Activated T-cell treated with anti-CD3 and anti-CD28 coated beads for 4 hours (primary cell): ENCODE data around the gene HMCN1.
"Not testable (repeated sequence)": the region's sequence is repeated elsewhere in the genome, so short reads cannot be mapped to it uniquely, and the experiment has no call there.

Experiments used
- DNase-seq: peaks from one replicate; pipeline ENCODE4 v3.0.0-alpha.2; 2020

HMCN1 gene

DNA sequence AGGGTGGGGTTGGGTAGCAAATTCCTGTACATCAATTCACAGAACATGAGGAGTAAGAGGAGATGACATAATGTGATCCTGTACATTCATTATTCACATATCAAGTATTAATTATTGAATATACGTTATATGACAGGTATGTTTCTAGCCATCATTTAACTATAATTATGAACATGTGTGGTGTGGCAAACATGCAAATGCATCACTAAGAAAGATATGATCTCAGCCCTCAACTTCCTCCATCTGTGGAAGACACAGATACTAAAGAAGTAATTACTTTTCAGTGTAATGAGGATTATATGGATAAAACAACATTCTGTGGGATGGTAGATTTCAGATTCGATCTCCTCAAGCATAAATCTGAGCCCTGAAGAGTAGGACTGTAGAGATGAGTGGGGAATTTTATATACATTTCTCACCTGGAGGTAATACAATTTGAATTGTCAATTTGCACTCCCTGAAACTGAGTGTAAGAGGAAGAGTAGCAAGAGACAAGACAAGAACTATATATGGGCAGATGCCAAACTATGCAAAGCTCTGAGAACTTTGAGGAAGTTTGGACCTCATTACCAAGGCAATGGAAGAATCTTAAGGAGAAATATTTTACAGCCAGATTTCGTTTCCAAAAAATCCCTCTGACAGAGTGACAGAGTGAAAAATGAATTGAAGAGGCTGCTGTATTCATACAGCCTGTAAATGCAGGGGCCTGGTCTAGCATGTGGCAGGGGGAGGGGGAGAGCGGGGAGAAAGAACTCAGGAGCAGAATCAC lies 365.3 kb downstream of the HMCN1 start:
- no peak for DNase-seq

DNA sequence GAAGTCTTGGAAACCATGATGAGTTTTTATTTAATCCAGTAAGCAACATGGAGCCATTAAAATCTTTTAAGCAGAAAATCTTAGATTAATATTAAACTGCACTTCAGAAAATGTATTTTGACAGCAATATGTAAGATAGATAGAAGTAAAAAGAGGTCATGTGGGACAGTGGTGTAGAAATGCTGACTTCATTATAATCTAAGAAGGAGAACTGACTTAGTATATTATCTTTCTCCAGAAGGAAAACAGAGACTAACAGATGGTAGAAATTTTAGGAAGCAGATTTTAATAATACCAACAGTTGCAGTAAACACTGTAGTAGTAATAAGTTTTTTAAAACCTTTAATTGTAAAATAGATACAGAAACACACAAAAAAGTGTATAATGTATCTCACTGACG lies 367.9 kb downstream of the HMCN1 start:
- DNase-seq, result no peak

DNA sequence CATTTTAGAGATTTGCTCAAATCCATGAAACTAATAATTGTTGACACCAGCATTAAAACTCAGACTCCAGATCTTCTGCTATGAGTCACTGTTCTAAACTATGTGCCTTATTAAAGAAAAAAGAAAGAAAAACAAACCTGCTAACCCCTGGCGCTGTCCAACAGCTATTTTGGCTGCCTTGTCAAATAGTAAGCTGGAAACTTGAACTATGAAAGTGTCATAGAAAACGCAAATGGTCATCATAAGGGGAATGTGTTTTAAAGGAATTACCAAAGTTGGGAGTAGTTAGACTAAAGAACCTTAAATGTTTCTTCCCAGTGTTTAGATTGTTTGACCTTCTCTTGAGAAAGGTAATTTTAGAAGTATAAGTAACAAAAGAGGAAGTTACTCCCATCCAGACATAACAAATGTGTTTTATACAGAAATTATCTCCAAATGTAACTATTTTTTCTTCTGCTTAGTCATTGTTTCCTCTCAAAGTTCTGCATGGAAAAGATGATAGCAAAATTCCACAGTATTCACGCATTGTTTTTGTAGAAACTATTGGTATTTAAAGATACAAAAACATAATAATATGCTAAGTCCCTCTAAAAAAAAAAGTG lies 368.5 kb downstream of the HMCN1 start:
- no peak for DNase-seq

DNA sequence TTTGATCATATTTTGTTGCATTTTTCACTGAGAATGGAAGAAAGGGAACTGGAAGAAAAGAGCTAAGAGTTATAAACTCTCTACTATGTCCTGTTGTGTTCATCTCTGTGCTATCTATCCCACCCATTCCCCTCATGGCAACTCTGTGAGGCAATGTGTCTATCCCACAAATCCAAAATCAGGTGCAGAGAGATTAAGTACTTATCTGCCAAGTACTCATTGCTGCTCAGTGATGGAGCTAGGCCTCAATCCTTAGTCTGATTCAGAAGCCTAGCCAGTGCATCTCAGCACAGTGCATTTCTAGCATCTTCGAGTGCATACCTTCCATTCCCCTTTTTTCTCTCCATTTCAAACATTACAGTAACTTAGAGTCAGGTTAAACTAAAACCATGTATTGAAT lies 370.3 kb downstream of the HMCN1 start:
- DNase-seq, result no peak

DNA sequence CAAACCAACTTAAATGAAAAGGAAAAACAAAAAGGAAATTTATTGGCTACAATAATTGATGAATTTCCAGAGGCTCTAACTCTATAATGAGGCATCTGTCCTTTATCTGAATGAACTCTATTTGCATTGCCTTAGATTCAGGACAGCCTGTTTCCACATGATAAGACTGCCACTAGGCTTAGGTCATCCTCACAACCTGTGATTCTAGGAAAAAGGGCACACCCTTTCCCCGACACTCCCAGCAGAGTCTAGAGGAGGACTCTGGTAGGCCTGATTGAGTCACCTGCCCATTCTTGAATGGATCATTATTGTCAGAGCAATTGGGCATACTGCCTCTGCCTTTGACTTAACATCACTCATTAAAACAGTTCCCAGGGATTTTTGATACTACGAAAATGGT lies 378.1 kb downstream of the HMCN1 start:
- no peak for DNase-seq

DNA sequence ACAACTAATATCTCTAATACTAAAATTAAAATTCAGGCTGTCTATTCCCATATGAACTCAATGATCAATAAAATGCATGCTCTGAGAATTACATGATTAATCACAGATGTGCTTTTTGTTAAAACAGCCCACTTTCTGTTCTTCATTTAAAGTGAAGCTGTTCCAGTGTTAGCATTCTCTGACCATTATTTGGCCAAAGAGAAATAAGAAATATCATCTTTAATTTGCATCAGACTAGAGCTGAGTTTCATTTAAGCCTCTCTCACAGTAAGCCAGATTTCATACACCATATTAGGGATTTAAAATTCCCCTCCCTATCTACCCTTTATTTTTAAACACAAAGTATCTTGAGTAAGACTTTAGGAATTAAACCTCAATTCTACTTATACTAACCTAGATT lies 379.3 kb downstream of the HMCN1 start:
- no peak for DNase-seq

DNA sequence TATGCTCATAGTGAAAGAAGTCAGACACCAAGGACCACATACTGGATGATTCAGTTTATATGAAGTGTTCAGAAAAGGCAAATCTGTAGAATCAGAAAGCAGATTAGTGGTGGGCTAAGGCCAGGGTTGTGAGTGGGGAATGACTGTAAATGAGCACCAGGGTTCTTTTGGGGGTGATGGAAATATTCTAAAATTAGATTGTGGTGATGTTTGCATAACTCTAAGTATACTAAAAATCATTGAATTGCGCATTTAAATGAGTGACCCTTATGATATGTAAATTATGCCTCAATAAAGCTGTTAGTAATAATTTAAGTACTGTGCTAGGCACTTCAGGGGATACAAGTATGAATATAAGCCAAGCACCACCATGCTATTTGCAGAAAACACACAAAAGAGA lies 384.5 kb downstream of the HMCN1 start:
- DNase-seq, result no peak

DNA sequence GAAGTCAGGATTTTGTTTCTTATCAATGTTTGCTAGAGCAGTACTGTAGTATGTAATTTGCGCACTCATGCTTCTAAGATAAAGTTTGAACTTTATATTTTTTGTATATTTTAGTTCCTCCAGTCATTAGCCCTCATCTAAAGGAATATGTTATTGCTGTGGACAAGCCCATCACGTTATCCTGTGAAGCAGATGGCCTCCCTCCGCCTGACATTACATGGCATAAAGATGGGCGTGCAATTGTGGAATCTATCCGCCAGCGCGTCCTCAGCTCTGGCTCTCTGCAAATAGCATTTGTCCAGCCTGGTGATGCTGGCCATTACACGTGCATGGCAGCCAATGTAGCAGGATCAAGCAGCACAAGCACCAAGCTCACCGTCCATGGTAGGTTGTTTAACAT lies 388.6 kb downstream of the HMCN1 start:
- no peak for DNase-seq

DNA sequence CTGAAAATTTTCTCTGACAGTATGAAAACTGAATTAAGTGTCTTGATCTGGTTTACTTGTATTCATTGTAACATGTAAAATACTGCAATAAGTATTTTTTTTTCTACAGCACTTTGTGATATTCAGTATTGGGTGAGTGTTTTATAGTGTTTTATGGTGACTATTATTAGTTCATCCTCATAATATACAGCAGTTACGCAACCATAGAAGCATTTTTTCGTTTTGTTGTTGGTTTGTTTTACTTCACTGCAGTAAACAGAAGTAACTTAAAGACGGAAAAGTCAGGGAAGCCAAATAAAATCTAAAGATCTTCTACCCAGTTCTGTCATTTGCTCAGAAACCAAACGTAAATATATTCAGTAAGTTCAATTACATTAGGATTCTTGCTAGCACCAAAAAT lies 390.8 kb downstream of the HMCN1 start:
- DNase-seq, result no peak

DNA sequence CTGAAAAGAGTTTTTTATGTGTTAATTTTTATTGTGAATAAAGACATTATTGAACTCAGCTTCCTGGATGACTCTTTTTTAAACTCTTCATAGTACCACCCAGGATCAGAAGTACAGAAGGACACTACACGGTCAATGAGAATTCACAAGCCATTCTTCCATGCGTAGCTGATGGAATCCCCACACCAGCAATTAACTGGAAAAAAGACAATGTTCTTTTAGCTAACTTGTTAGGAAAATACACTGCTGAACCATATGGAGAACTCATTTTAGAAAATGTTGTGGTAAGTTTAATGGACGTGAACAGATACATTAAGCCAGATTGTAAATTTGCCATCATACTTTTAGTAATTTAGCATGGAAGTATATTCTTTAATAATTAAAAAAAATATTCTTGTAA lies 391.3 kb downstream of the HMCN1 start:
- no peak for DNase-seq

DNA sequence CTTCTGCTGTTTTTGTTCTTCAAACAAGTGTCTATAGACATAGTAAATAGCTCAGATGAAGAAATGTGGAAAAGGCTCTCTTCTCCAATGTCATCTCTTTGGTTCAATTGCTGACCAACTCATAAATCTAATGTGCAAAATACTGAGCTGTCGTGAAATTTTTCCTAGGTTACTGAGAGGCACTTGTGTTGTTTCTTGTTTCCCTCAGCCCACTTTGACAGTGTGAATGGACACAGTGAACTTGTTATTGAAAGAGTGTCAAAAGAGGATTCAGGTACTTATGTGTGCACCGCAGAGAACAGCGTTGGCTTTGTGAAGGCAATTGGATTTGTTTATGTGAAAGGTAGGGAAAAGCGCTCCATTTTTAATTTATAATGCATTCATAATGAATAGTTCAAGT lies 395.6 kb downstream of the HMCN1 start:
- DNase-seq, result no peak

DNA sequence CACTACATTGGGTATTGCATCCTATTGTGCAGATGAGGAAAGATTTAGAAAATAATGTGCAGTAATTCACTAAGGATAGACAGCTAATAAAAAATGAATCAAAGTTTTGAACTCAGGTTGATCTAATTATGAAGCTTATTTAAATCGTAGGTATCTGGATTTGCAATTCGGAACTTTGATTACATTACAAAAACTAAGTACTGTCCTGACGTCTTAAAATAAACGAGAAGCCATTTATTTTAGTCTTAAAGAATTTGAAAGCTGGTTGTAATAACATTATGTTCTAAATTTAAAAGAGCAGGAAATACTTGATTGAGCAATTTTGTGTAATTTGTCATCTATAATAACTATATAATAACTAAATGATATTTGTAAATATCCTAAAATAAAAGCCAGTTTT lies 404.9 kb downstream of the HMCN1 start:
- no peak for DNase-seq

DNA sequence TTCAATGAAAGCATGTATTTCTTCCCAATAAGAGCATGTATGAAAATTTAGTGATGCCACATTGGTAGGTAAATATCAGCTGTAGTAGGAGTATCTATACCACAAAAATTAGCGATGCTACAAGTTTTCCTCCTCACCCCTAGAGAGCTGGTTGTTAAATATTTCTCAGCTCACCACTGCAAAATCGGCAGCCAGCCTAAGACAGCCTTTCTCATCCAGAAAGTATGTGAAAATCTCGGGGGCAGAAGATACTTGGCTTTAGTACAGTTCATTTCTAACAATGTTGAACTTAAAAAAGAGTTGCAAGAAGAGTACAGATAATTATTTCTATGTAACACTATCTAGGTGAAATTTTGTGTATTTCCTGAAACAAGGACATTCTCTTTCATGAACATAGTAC lies 405.5 kb downstream of the HMCN1 start:
- no peak for DNase-seq

DNA sequence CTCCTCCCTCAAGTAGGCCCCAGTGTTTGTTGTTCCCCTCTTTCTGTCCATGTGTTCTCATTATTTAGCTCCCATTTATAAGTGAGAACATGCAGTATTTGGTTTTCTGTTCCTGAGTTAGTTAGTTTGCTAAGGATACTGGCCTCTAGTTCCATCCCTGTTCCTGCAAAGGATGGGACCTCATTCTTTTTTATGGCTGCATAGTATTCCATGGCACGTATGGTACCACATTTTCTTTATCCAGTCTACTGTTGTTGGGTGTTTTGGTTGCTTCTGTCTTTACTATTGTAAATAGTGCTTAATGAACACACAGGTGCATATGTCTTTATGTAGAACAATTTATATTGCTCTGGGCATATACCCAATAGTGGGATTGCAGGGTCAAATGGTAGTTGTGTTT lies 408.0 kb downstream of the HMCN1 start:
- DNase-seq, result no peak

DNA sequence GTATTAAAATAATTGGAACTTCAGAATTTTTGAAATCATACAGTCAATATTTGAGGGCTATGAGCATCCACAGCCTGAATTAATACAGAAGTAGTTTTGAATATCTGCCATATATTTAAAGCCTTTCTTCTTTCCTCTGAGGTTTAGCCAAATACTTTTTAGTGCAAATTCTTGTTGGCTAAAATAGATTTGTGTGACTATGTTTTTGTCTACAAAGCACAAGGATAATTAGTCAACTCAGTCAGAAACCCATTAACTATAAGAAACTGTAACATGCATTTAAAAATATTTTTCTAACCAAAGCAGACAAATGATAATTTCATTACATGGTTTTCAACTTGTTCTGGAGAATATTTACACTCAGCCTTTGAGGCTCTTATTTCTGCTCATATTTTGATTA lies 408.7 kb downstream of the HMCN1 start:
- DNase-seq, result no peak

DNA sequence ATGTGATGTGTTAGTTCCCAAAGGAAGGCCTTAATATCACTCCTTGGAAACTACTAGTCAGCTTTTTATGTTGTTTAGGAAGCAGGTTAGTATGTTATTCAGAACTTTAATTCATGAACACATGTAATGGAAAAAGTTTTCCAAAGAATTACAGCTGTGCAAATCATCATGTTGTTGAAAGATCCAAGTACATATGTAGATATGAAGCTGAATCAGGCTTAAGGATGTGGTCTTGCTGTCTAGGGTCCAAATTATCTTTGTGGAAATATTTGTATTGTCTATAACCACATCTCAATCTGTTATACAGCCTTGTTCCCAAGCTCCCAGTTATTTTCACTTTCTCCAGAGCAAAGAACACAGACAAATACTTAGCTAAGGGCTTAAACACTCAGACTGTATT lies 409.3 kb downstream of the HMCN1 start:
- DNase-seq, result no peak

DNA sequence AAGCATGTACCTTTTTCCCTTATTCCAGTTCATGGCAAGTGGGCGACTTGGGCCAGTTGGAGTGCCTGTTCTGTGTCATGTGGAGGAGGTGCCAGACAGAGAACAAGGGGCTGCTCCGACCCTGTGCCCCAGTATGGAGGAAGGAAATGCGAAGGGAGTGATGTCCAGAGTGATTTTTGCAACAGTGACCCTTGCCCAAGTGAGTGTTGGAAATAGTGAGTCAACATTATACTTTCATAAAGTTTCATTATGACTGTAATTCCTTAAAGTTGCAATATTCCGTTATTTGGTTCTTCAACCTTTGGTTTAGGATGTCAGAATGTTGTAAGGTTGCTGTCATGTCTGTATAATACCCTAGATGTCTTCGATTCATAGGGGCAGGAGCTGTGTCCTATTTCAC lies 410.3 kb downstream of the HMCN1 start:
- no peak for DNase-seq

DNA sequence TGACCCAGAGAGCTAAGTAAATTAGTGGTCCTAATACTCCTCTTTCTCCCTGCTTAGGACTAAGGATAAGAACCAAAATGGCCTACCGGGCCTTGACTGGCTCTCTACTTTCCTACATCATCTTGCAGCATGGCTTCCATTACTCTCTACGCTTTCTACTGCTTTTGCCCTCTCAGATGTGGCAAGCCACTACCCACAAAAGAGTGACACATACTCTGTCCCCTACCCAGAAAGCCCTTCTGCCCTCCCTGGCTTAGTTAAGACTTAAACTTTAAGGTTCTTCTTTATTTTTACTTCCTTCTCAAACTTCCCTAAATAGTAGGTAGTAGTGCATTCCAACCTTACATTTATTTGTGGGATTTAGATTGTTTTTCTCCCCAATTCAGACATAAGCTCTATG lies 412.8 kb downstream of the HMCN1 start:
- DNase-seq, result no peak

DNA sequence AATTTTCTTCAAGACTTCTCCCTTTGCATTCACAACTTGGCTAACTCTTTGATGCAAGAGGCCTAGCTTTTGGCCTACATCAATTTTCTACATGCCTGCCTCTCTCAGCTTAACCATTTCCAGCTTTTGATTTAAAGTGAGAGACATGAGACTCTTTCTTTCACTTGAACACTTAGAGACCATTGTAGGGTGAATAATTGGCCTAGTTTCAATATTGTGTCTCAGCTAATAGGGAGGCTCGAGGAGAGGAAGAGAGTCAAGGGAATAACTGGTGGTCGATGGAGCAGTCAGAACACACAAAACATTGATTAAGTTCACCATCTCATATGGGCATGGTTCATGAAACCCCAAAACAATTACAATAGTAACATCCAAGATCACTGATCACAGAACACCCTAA lies 415.4 kb downstream of the HMCN1 start:
- DNase-seq, result no peak

DNA sequence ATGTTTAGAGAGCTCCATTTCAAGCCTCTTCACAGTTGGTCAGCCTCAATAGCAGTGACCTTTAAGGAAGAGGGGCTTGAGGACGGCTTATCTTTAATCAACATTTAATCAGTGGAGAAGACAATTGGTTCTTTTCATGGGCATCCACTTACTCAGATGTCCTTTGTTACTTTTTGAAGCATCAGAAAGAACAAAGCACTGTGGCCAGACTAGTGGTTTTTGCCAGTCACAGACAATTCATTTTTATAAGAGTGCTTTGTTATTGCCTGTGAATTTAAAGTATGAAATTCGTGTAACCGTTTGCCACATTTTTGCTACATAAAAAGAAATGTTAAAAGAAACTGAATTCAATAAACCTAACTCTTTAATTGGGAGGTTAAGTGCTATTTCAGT lies 418.0 kb downstream of the HMCN1 start:
- no peak for DNase-seq

DNA sequence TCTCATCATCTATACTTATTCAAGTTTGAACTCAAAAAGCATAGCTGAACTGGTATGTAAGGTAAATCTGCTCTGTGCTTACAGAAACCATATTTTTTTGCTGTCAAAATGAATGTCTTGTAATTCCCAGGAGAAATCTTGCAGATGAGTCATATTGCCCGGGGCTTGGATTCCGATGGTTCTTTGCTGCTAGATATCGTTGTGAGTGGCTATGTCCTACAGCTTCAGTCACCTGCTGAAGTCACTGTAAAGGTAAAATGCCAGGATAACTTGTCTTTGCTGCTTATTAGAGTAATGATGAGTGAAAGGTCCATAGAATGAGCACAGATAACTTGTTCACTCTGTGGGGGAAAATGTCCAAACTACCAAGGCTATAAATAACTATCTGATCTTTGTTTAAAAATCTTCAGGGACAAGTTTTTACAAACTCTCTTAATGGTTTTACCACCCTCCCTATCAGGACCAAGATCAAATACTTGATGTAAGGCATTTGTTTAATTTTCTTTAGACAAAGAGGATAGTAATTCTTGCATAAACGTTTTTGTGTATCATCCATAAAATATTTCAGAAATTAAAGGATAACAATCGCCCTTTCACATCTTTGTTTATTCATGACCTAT lies 418.5 kb downstream of the HMCN1 start:
- DNase-seq, result no peak

DNA sequence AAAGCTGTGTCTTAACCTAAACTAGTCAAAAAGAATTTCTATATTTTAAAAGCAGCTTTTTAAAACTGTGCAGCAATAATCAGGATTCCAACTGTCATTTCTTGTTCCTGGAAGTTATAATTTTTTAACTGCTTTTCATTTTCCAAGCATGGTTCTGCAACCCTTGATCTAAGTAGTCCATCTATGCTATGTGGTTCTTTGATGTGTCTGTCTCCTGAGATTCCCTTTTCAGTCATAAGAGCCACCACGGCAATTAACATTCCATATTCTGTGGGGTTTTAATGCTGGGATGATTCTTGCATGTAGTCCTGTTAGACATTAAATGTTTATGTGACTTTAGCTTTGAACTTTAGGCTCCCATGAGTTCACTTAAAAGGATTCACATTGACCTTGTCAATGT lies 420.5 kb downstream of the HMCN1 start:
- DNase-seq, result no peak

DNA sequence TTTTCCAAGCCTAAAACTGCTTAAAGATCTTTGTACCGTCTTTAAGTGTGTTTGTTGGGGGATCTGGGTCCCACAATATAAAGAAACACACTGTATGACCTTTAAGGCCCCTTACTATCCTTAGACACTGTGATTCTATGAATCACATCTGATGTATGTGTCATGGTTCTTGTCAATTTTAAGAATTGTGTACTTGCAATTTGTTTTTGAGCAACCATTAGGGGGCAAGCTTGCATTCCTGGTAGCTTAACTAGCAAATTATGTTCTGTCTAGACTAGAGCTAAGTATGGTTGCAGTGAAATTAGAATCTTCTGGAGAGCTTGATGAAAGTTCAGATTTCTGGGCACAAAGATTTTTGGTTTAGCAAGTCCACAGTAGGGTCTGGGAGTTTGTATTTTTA lies 421.4 kb downstream of the HMCN1 start:
- DNase-seq, result no peak

DNA sequence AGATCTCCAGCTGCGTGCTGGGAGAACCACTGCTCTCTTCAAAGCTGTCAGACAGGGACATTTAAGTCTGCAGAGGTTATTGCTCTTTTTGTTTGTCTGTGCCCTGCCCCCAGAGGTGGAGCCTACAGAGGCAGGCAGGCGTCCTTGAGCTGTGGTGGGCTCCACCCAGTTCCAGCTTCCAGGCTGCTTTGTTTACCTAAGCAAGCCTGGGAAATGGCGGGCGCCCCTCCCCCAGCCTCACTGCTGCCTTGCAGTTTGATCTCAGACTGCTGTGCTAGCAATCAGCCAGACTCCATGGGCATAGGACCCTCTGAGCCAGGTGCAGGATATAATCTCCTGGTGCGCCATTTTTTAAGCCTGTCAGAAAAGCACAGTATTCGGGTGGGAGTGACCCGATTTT lies 428.7 kb downstream of the HMCN1 start:
- not testable (repeated sequence) for DNase-seq

DNA sequence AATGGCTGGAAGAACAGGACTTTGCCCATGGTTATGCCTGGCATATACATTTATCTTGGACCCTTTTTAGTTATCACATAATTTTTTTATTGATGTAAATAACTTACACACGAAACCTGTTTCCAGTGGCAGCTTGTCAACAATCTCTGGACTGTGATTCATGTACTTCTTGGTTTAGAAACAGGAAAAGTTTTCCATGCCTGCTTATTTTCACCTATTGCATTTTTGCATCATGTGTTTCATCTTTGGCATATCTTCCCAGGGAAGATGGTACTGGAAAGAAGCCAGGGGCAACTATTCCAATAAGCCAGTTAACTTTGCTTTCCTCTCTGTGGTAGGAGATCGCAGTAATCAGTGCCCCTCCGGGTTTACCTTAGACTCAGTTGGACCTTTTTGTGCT lies 430.6 kb downstream of the HMCN1 start:
- DNase-seq, result no peak
